Measurements from ENCODE around the gene C1orf21.

- no peak for TF ChIP-seq CTCF (conservative IDR thresholded peaks at IDR 0.05; ENCODE audit: low read length)
- no peak for TF ChIP-seq EZH2phosphoT487 (IDR thresholded peaks at IDR 0.05; ENCODE audit: borderline replicate concordance)
These were observed 220.0 kb downstream of the C1orf21 start for GRCh38 chr1:184606786-184607185.
